HL-60 (cell line): ENCODE data around the gene WWOX.

Experiments
- DNase-seq, 2 experiments: peaks; one replicate each; pipeline ENCODE4 v3.0.0-alpha.2; 2010 to 2020; ENCODE audit warnings: low read depth in 1 of 2, low spot score in 1 of 2
- H3K27ac ChIP-seq: fragments of 250-450 bp; sonication (Bioruptor Pico); replicated peaks from 2 replicates; pipeline ENCODE4 v1.5.1; 2020; ENCODE audit warnings: mild to moderate bottlenecking, moderate library complexity
- H3K27me3 ChIP-seq: fragments of 250-450 bp; sonication (Bioruptor Pico); 2 replicates; pipeline ENCODE4 v1.5.1; 2021; ENCODE audit warnings: mild to moderate bottlenecking, moderate library complexity; ENCODE audit not compliant: insufficient read depth, poor library complexity, severe bottlenecking
- H3K4me3 ChIP-seq: replicated peaks from 2 replicates; pipeline ENCODE4 v1.5.1; 2011; ENCODE audit warnings: mild to moderate bottlenecking, control low read depth, low read length; ENCODE audit not compliant: insufficient read depth
- CTCF ChIP-seq: IDR thresholded peaks from one replicate; pipeline ENCODE4 v1.5.1; 2011; ENCODE audit warnings: low read length, control low read depth, inconsistent platforms; ENCODE audit not compliant: insufficient read depth
- GABPA ChIP-seq: IDR thresholded peaks from 2 replicates; pipeline ENCODE4 v1.6.1; 2012; ENCODE audit warnings: low read depth
- POLR2AphosphoS5 ChIP-seq: IDR thresholded peaks from 2 replicates; pipeline ENCODE4 v1.6.1; 2012; ENCODE audit warnings: low read depth
- REST ChIP-seq: IDR thresholded peaks from 2 replicates; pipeline ENCODE4 v1.6.1; 2012; ENCODE audit warnings: low read depth; ENCODE audit not compliant: insufficient replicate concordance
- SPI1 ChIP-seq: IDR thresholded peaks from 2 replicates; pipeline ENCODE4 v1.6.1; 2012; ENCODE audit warnings: low read depth, mild to moderate bottlenecking, borderline replicate concordance

The WWOX gene

GRCh38 chr16:78799429-78799828, 700.0 kb downstream of the WWOX start:
- Histone ChIP-seq H3K4me3 (no peak overlapping the region), H3K27me3 (no peaks in the 10 kb centered on the region), H3K27ac (no peak overlapping the region)
- no peak for TF ChIP-seq GABPA
- TF ChIP-seq CTCF: no peak
- TF ChIP-seq SPI1: no peak
- no peak for TF ChIP-seq POLR2AphosphoS5
- TF ChIP-seq REST: no peak
- no peak for DNase-seq

GRCh38 chr16:78800523-78800922, 701.1 kb downstream of the WWOX start:
- no peak for TF ChIP-seq CTCF
- no peak for TF ChIP-seq REST
- no peak for TF ChIP-seq SPI1
- TF ChIP-seq GABPA: no peak
- no peak for TF ChIP-seq POLR2AphosphoS5

GRCh38 chr16:78804058-78804735, 704.7 kb downstream of the WWOX start:
- DNase-seq: no peak
- H3K27me3 ChIP-seq: no peaks in the 10 kb centered on the region
- TF ChIP-seq REST (no peak), GABPA (no peak), POLR2AphosphoS5 (no peak), SPI1 (no peak), CTCF (no peak)
- no peak overlapping the region for H3K4me3 ChIP-seq
- H3K27ac ChIP-seq: no peak overlapping the region

More at GRCh38 chr16:78800523-78800922, 701.1 kb downstream of the WWOX start:
- Histone ChIP-seq H3K27ac (no peak overlapping the region), H3K4me3 (no peak overlapping the region), H3K27me3 (no peaks in the 10 kb centered on the region)
- no peak for DNase-seq
